ENCODE measurements around the gene TMED5. TPM values are rescaled to one million over a fixed set of nuclear protein-coding genes. Genes with fewer than 3 reads are reported as not detected.

Gene TMED5
- total and polyA plus RNA-seq, 2 experiments from 2014 or later: 25.0 to 45.2 TPM

DNA sequence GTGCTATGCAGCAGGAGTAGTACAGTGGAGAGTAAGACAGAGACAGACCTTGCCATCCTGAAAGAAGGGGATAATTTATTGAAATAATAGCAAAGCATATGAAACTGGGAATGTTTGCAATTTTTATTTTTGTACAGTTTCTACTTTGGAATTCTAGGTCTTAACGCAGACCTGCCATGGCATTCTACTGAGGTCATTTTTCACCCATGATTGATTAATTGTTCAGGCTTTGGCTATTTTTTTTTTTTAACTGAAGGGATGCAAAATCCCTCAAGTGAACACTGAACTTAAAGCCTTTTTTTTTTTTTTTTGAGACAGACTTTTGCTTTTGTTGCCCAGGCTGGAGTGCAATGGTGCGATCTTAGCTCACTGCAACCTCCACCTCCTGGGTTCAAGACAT lies 74.0 kb downstream of the TMED5 start (continued):
- no peak for TF ChIP-seq ZNF462 (CRISPR knock-in tag; IDR thresholded peaks at IDR 0.05)
- no peak for TF ChIP-seq EZH2phosphoT487 (IDR thresholded peaks at IDR 0.05; ENCODE audit: unreplicated experiment)
- TF ChIP-seq, protein P1, sequence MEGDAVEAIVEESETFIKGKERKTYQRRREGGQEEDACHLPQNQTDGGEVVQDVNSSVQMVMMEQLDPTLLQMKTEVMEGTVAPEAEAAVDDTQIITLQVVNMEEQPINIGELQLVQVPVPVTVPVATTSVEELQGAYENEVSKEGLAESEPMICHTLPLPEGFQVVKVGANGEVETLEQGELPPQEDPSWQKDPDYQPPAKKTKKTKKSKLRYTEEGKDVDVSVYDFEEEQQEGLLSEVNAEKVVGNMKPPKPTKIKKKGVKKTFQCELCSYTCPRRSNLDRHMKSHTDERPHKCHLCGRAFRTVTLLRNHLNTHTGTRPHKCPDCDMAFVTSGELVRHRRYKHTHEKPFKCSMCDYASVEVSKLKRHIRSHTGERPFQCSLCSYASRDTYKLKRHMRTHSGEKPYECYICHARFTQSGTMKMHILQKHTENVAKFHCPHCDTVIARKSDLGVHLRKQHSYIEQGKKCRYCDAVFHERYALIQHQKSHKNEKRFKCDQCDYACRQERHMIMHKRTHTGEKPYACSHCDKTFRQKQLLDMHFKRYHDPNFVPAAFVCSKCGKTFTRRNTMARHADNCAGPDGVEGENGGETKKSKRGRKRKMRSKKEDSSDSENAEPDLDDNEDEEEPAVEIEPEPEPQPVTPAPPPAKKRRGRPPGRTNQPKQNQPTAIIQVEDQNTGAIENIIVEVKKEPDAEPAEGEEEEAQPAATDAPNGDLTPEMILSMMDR (conservative IDR thresholded peaks at IDR 0.05; ENCODE audit: low read depth in 2 of 2): no peak

GRCh38 chr1:93102142-93102541 lies 78.1 kb downstream of the TMED5 start:
- Mint-ChIP-seq H3K4me3 (no peak overlapping the region), H3K9me3 (peaks cover 3% of the 10 kb centered on the region; the same call in 1 of the 3 replicates), H3K36me3 (ENCODE audit: low read depth) (peaks cover 38% of the 10 kb centered on the region), H3K4me1 (peaks cover 44% of the 10 kb centered on the region), H3K27ac (0 out of 2 replicates have a peak overlapping the region, but pooled peaks have one; percentile 75), H3K27me3 (ENCODE audit: insufficient read depth, low read depth, poor library complexity) (peaks cover 4% of the 10 kb centered on the region)
- H3K79me2 ChIP-seq (replicated peaks; ENCODE audit: insufficient read depth): peaks cover 100% of the 10 kb centered on the region
- peaks cover 82% of the 10 kb centered on the region for H4K20me1 ChIP-seq (replicated peaks; ENCODE audit: insufficient read depth)
- no peaks in the 10 kb centered on the region for H3K36me3 ChIP-seq (ENCODE audit: insufficient read depth)
- H3K27ac ChIP-seq (ENCODE audit: low read depth): peak overlapping the region; percentile 8; the same call in 1 of the 2 replicates
- ATAC-seq (no peak), DNase-seq (ENCODE audit: low spot score) (no peak)
- no peak overlapping the region for H3K4me2 ChIP-seq
- peaks cover 27% of the 10 kb centered on the region for H3K4me1 ChIP-seq (ENCODE audit: insufficient read depth)
- no peak overlapping the region for H3K4me3 ChIP-seq
- H3K27me3 ChIP-seq (ENCODE audit: insufficient read depth): no peaks in the 10 kb centered on the region
- TF ChIP-seq EZH2phosphoT487 (IDR thresholded peaks at IDR 0.05; ENCODE audit: unreplicated experiment): no peak
- TF ChIP-seq CREB1 (CRISPR knock-in tag; IDR thresholded peaks at IDR 0.05; ENCODE audit: low read depth): no peak
- TF ChIP-seq NANOG (IDR thresholded peaks at IDR 0.05; ENCODE audit: borderline replicate concordance): no peak
- no peak for TF ChIP-seq STAT1 (IDR thresholded peaks at IDR 0.05; ENCODE audit: unreplicated experiment)
- no peaks in the 10 kb centered on the region for H3F3A ChIP-seq (replicated peaks; ENCODE audit: low read depth)
- H2AFZ ChIP-seq: no peak overlapping the region
- no peaks in the 10 kb centered on the region for H3K9me2 ChIP-seq (ENCODE audit: insufficient read depth)

Small RNA genes lying within 50 kb of the gene (small RNA-seq; reads per million reads assigned to genes)
- not detected for gene AC126124.1 (ENCODE audit: low replicate concordance)

Other genes with a start within 250 kb of the TMED5 start
- 5.0 and 6.1 TPM in 2 replicates for gene DIPK1A, start 219.0 kb downstream of the TMED5 start, total RNA-seq (2014; rRNA removed; shearing (Covaris generic))
- 3.3 and 4.8 TPM in 2 replicates for gene DIPK1A, start 219.0 kb downstream of the TMED5 start, polyA plus RNA-seq (2016; fragmentation: Nextera tagmentation; extraction: Ambion mirVana)
- 77.2 and 82.1 TPM in 2 replicates for gene MTF2, start 101.1 kb downstream of the TMED5 start, total RNA-seq (2014; rRNA removed; shearing (Covaris generic))
- gene MTF2, start 101.1 kb downstream of the TMED5 start, polyA plus RNA-seq (2016; fragmentation: Nextera tagmentation; extraction: Ambion mirVana): 105 and 133 TPM in 2 replicates
- gene CCDC18, start 311 bp upstream of the TMED5 start, total RNA-seq (2014; rRNA removed; shearing (Covaris generic)): 7.5 and 16.3 TPM in 2 replicates
- gene CCDC18, start 311 bp upstream of the TMED5 start, polyA plus RNA-seq (2016; fragmentation: Nextera tagmentation; extraction: Ambion mirVana): 37.0 and 47.9 TPM in 2 replicates
- 59.6 and 61.2 TPM in 2 replicates for gene DR1, start 165.5 kb upstream of the TMED5 start, total RNA-seq (2014; rRNA removed; shearing (Covaris generic))
- gene DR1, start 165.5 kb upstream of the TMED5 start, polyA plus RNA-seq (2016; fragmentation: Nextera tagmentation; extraction: Ambion mirVana): 20.5 and 20.9 TPM in 2 replicates